MCF 10A (cell line): ENCODE measurements around the gene SOBP. TPM values are rescaled to one million over a fixed set of nuclear protein-coding genes. Genes with fewer than 3 reads are reported as not detected.

ENCODE experiments used
- BruUV-seq: library from RNA; stranded (reverse); fragments of 400-500 nt; replicated peaks from 2 replicates; lab custom pipeline; 2021; lab: Mats Ljungman, UMichigan
- CTCF ChIA-PET: fragments of 300-600 bp; sonication (Branson Sonifier 250); formaldehyde crosslinking; extraction: SDS; loops from one replicate; lab custom pipeline; 2021; ENCODE audit warnings: antibody characterized with exemption, inconsistent platforms; lab: Yijun Ruan, JAX
- POLR2A ChIA-PET: fragments of 300-600, 350-650 bp; sonication (Branson Sonifier 250); formaldehyde crosslinking; extraction: SDS; loops from one replicate; lab custom pipeline; 2020; ENCODE audit warnings: antibody characterized with exemption, inconsistent platforms; lab: Yijun Ruan, JAX
- DNase-seq: peaks from one replicate; pipeline ENCODE4 v3.0.0-alpha.2; 2018; ENCODE audit not compliant: unreplicated experiment
- H3K27ac Mint-ChIP-seq: one replicate; pipeline ENCODE4 v1.8.0; 2022; ENCODE audit warnings: mild to moderate bottlenecking, low read depth, mixed read lengths; ENCODE audit not compliant: unreplicated experiment
- H3K27me3 Mint-ChIP-seq: one replicate; pipeline ENCODE4 v1.8.0; 2022; ENCODE audit warnings: mixed read lengths; ENCODE audit not compliant: insufficient read depth, unreplicated experiment
- H3K36me3 Mint-ChIP-seq: one replicate; pipeline ENCODE4 v1.8.0; 2022; ENCODE audit warnings: mild to moderate bottlenecking, moderate library complexity, mixed read lengths; ENCODE audit not compliant: insufficient read depth, unreplicated experiment
- H3K4me1 Mint-ChIP-seq: one replicate; pipeline ENCODE4 v1.8.0; 2022; ENCODE audit warnings: mixed read lengths; ENCODE audit not compliant: insufficient read depth, unreplicated experiment
- H3K4me3 Mint-ChIP-seq: one replicate; pipeline ENCODE4 v1.8.0; 2022; ENCODE audit warnings: mild to moderate bottlenecking, moderate library complexity, mixed read lengths; ENCODE audit not compliant: unreplicated experiment
- H3K9me3 Mint-ChIP-seq: one replicate; pipeline ENCODE4 v1.8.0; 2022; ENCODE audit warnings: mixed read lengths; ENCODE audit not compliant: unreplicated experiment
- CTCF ChIP-seq: fragments of 200-600 bp; IDR thresholded peaks from one replicate; pipeline ENCODE4 v1.8.0; 2022; ENCODE audit warnings: antibody characterized with exemption, mild to moderate bottlenecking; ENCODE audit not compliant: unreplicated experiment
- intact Hi-C: fragments of 100-400 bp; cut with micrococcal nuclease; formaldehyde crosslinking; loops from 2 replicates; pipeline ENCODE4 v1.14.1; 2022
- total RNA-seq: library from RNA; stranded (reverse); gene quantifications from 2 replicates; pipeline ENCODE4 v1.2.3, GENCODE V29; 2022

The SOBP gene
- total RNA-seq, 1 experiment from 2014 or later, result 0.21 TPM

GRCh38 chr6:107624541-107624940 is 134.6 kb downstream of the SOBP start:
- BruUV-seq, result no TSS peak
- H3K27me3 Mint-ChIP-seq, result no peaks in the 10 kb centered on the region
- intact Hi-C loops, result no loop called here
- H3K36me3 Mint-ChIP-seq, result peaks cover 4% of the 10 kb centered on the region
- CTCF ChIA-PET, result no interaction called here
- no peaks in the 10 kb centered on the region for H3K9me3 Mint-ChIP-seq
- H3K27ac Mint-ChIP-seq, result no peak overlapping the region
- H3K4me1 Mint-ChIP-seq, result peaks cover 12% of the 10 kb centered on the region
- DNase-seq, result peak; percentile 22
- POLR2A ChIA-PET, result no interaction called here
- TF ChIP-seq CTCF, result no peak
- H3K4me3 Mint-ChIP-seq, result no peak overlapping the region

GRCh38 chr6:107625264-107625663 is 135.3 kb downstream of the SOBP start:
- H3K4me1 Mint-ChIP-seq, result peaks cover 12% of the 10 kb centered on the region
- no TSS peak for BruUV-seq

GRCh38 chr6:107626645-107627044 is 136.7 kb downstream of the SOBP start:
- intact Hi-C loops, result no loop called here
- DNase-seq, result no peak
- BruUV-seq, result no TSS peak
- no peak overlapping the region for H3K27ac Mint-ChIP-seq
- TF ChIP-seq CTCF, result no peak
- ChIA-PET CTCF (interaction anchor here (1.0 kb wide), 1 partner anchor 12 kb away, joined by 3 read pairs; no protein-coding TSS in a partner anchor), POLR2A (no interaction called here)
- H3K4me1 Mint-ChIP-seq, result peaks cover 12% of the 10 kb centered on the region
- no peak overlapping the region for H3K4me3 Mint-ChIP-seq
- no peaks in the 10 kb centered on the region for H3K9me3 Mint-ChIP-seq
- H3K36me3 Mint-ChIP-seq, result peaks cover 4% of the 10 kb centered on the region
- peaks cover 11% of the 10 kb centered on the region for H3K27me3 Mint-ChIP-seq

More at GRCh38 chr6:107625264-107625663, 135.3 kb downstream of the SOBP start:
- ChIA-PET POLR2A (no interaction called here), CTCF (no interaction called here)
- Mint-ChIP-seq H3K36me3 (peaks cover 4% of the 10 kb centered on the region), H3K27ac (no peak overlapping the region), H3K4me3 (no peak overlapping the region), H3K9me3 (no peaks in the 10 kb centered on the region), H3K27me3 (peaks cover 2% of the 10 kb centered on the region)
- intact Hi-C loops, result no loop called here
- no peak for TF ChIP-seq CTCF
- DNase-seq, result no peak

GRCh38 chr6:107627969-107628368 is 138.1 kb downstream of the SOBP start:
- ChIA-PET POLR2A (interaction anchor here (0.7 kb wide), 2 partner anchors 19 to 312 kb away, joined by 3 read pairs; no protein-coding TSS in a partner anchor), CTCF (interaction anchor here (1.4 kb wide), 1 partner anchor 27 kb away, joined by 3 read pairs; no protein-coding TSS in a partner anchor)
- no peak for TF ChIP-seq CTCF
- Mint-ChIP-seq H3K4me3 (no peak overlapping the region), H3K9me3 (no peaks in the 10 kb centered on the region), H3K36me3 (no peaks in the 10 kb centered on the region), H3K4me1 (peaks cover 12% of the 10 kb centered on the region), H3K27me3 (peaks cover 25% of the 10 kb centered on the region), H3K27ac (no peak overlapping the region)
- no peak for DNase-seq
- no TSS peak for BruUV-seq
- intact Hi-C loops, result no loop called here
